WERI-Rb-1 (cell line): ENCODE data around the gene CYBRD1.

ENCODE experiments used
- DNase-seq: peaks from one replicate; pipeline ENCODE4 v3.0.0-alpha.2; 2020
- H3K27ac ChIP-seq: fragments of 250-450 bp; sonication (Bioruptor Pico); 2 replicates; pipeline ENCODE4 v1.5.1; 2020; ENCODE audit warnings: mild to moderate bottlenecking, moderate library complexity
- H3K27me3 ChIP-seq: fragments of 250-450 bp; sonication (Bioruptor Pico); 2 replicates; pipeline ENCODE4 v1.5.1; 2021; ENCODE audit warnings: mild to moderate bottlenecking, low read depth, moderate library complexity; ENCODE audit not compliant: insufficient read depth, severe bottlenecking
- H3K36me3 ChIP-seq: fragments of 250-450 bp; sonication (Bioruptor Pico); 2 replicates; pipeline ENCODE4 v1.5.1; 2020; ENCODE audit warnings: mild to moderate bottlenecking, moderate library complexity
- H3K4me3 ChIP-seq: 2 replicates; pipeline ENCODE4 v1.5.1; 2011; ENCODE audit warnings: low read depth, mild to moderate bottlenecking, control low read depth, low read length
- H3K9me3 ChIP-seq: fragments of 250-450 bp; sonication (Bioruptor Pico); 2 replicates; pipeline ENCODE4 v1.5.1; 2021; ENCODE audit warnings: mild to moderate bottlenecking, moderate library complexity; ENCODE audit not compliant: severe bottlenecking
- TF ChIP-seq, protein P1 (sequence below): IDR thresholded peaks from 2 replicates; pipeline ENCODE4 v1.5.1; 2011; ENCODE audit warnings: low read depth, mild to moderate bottlenecking, control low read depth, inconsistent platforms, low read length

CYBRD1 gene

DNA sequence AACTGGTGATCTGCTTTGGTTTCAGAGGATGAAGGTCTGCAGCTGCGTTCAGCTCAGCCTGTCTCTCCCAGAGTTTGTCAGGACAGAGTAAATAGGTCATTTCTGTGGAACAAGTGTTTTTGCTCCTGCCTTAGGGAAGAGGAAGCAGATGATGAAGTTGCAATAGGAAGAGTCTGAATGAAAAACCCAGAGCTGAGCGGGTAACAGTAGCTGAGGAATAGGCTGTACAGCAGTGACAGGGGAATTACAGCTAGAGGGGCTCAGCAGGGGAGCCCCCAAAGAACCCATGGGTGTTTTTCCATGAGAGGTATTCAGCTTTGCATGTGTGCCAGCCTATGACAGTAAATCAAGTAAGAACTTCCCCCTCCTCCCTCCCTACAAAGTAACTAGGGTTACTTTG lies 10.3 kb upstream of the CYBRD1 start:
- TF ChIP-seq, protein P1, sequence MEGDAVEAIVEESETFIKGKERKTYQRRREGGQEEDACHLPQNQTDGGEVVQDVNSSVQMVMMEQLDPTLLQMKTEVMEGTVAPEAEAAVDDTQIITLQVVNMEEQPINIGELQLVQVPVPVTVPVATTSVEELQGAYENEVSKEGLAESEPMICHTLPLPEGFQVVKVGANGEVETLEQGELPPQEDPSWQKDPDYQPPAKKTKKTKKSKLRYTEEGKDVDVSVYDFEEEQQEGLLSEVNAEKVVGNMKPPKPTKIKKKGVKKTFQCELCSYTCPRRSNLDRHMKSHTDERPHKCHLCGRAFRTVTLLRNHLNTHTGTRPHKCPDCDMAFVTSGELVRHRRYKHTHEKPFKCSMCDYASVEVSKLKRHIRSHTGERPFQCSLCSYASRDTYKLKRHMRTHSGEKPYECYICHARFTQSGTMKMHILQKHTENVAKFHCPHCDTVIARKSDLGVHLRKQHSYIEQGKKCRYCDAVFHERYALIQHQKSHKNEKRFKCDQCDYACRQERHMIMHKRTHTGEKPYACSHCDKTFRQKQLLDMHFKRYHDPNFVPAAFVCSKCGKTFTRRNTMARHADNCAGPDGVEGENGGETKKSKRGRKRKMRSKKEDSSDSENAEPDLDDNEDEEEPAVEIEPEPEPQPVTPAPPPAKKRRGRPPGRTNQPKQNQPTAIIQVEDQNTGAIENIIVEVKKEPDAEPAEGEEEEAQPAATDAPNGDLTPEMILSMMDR, result no peak
- Histone ChIP-seq H3K27ac (no peak overlapping the region), H3K9me3 (no peaks in the 10 kb centered on the region), H3K27me3 (no peaks in the 10 kb centered on the region), H3K4me3 (no peak overlapping the region), H3K36me3 (no peaks in the 10 kb centered on the region)
- DNase-seq, result no peak

- H3K9me3 ChIP-seq, result no peaks in the 10 kb centered on the region
- H3K27me3 ChIP-seq, result no peaks in the 10 kb centered on the region
- DNase-seq, result no peak
- H3K36me3 ChIP-seq, result no peaks in the 10 kb centered on the region
- no peak overlapping the region for H3K27ac ChIP-seq
- TF ChIP-seq, protein P1, result no peak
- no peak overlapping the region for H3K4me3 ChIP-seq
Measured at GRCh38 chr2:171512683-171513195, 9.5 kb upstream of the CYBRD1 start.

- Histone ChIP-seq H3K9me3 (no peaks in the 10 kb centered on the region), H3K27me3 (no peaks in the 10 kb centered on the region), H3K36me3 (no peaks in the 10 kb centered on the region), H3K27ac (no peak overlapping the region), H3K4me3 (no peak overlapping the region)
- no peak for DNase-seq
- TF ChIP-seq, protein P1, result no peak
Measured at GRCh38 chr2:171513719-171514160, 8.5 kb upstream of the CYBRD1 start.

DNA sequence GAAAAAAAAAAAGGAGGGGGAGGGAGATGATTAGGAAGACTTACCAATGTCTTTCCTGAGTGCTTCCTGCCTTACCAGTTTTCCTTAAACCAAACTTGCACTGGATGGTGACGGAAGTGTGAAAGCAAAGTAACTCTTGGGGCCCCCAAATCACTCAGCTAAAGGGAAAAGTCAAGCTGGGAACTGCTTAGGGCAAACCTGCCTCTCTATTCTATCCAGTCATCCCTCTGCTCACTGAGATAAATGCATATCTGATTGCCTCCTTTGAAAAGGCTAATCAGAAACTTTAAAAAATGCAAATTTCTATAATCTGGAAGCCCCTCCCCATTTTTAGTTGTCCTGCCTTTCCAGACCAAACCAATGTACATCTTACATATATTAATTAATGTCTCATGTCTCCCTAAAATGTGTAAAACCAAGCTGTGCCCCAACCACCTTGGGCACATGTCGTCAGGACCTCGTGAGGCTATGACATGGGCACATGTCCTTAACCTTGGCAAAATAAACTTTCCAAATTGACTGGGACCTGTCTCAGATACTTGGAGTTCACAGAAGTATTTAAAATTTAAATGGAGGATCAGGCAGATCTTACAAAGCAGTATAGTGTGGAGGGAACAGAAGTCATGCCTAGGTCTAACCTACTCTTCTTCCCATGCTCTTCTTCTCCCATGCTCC lies 7.2 kb upstream of the CYBRD1 start:
- H3K36me3 ChIP-seq, result no peaks in the 10 kb centered on the region
- H3K9me3 ChIP-seq, result no peaks in the 10 kb centered on the region
- TF ChIP-seq, protein P1, result no peak
- no peak for DNase-seq
- no peaks in the 10 kb centered on the region for H3K27me3 ChIP-seq
- H3K27ac ChIP-seq, result no peak overlapping the region
- no peak overlapping the region for H3K4me3 ChIP-seq

DNA sequence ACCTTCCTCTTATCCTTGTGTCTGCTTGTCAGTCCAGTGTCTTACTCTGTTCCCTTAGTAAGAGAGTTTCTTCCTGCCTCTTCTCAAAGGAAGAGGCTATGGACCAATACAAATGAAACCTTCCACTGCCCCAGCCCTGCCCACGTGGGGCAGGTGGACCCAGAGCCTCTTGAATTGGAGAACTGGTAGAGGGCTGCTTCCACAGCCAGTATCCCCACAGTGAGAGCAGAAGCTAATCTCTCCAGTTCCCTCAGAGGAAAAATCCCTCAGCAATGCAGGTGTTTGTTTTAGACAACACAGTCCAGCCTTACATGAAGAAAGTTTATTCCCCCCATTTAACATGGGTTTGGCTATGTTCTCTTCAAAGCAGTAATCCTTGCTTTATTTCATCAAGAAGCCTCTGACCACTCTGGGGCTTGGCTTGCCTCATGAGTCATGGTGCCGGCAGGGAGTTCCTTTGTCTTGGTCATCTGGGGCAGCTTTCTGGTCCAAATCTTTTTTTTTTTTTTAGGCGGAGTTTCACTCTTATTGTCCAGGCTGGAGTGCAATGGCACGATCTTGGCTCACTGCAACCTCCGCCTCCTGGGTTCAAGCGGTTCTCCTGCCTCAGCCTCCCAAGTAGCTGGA lies 6.5 kb upstream of the CYBRD1 start:
- Histone ChIP-seq H3K9me3 (no peaks in the 10 kb centered on the region), H3K36me3 (no peaks in the 10 kb centered on the region), H3K27ac (no peak overlapping the region), H3K4me3 (no peak overlapping the region), H3K27me3 (no peaks in the 10 kb centered on the region)
- DNase-seq, result no peak
- TF ChIP-seq, protein P1, result no peak
